Measurements from ENCODE around the gene MYH3. TPM values are rescaled to one million over a fixed set of nuclear protein-coding genes. Genes with fewer than 3 reads are reported as not detected.

MYH3 gene
- total and polyA plus RNA-seq, 2 donors, result 5.9 to 227 TPM

- Histone ChIP-seq H3K27ac (ENCODE audit: low read depth) (no peak overlapping the region), H3K4me3 (ENCODE audit: low read depth, low read length) (no peak overlapping the region), H3K4me1 (ENCODE audit: insufficient read depth) (no peaks in the 10 kb centered on the region), H3K36me3 (ENCODE audit: insufficient read depth) (peaks cover 2% of the 10 kb centered on the region)
- WGBS, result 88% methylated on average over 14 of the region's 14 CpGs
- DNase-seq (ENCODE audit: extremely low spot score), result no peak
Observed at GRCh38 chr17:10635290-10635689, 21.8 kb downstream of the MYH3 start.

GRCh38 chr17:10633738-10634379, 23.2 kb downstream of the MYH3 start:
- WGBS, result 88% methylated on average over 15 of the region's 15 CpGs
- no peak overlapping the region for H3K4me3 ChIP-seq (ENCODE audit: low read depth, low read length)
- no peak overlapping the region for H3K27ac ChIP-seq (ENCODE audit: low read depth)
- no peaks in the 10 kb centered on the region for H3K4me1 ChIP-seq (ENCODE audit: insufficient read depth)
- no peaks in the 10 kb centered on the region for H3K36me3 ChIP-seq (ENCODE audit: insufficient read depth)
- no peak for DNase-seq (ENCODE audit: extremely low spot score)

- WGBS, result 90% methylated on average over 15 of the region's 15 CpGs
- Histone ChIP-seq H3K27ac (ENCODE audit: low read depth) (no peak overlapping the region), H3K4me1 (ENCODE audit: insufficient read depth) (no peaks in the 10 kb centered on the region), H3K36me3 (ENCODE audit: insufficient read depth) (no peaks in the 10 kb centered on the region), H3K4me3 (ENCODE audit: low read depth, low read length) (no peak overlapping the region)
- DNase-seq (ENCODE audit: extremely low spot score), result no peak
Observed at GRCh38 chr17:10631701-10632100, 25.4 kb downstream of the MYH3 start.

- no peaks in the 10 kb centered on the region for H3K36me3 ChIP-seq (ENCODE audit: insufficient read depth)
- 51% methylated on average over 18 of the region's 18 CpGs for WGBS
- H3K4me1 ChIP-seq (ENCODE audit: insufficient read depth), result no peaks in the 10 kb centered on the region
- no peak overlapping the region for H3K4me3 ChIP-seq (ENCODE audit: low read depth, low read length)
- no peak overlapping the region for H3K27ac ChIP-seq (ENCODE audit: low read depth)
- DNase-seq (ENCODE audit: extremely low spot score), result no peak
Observed at GRCh38 chr17:10631048-10631700, 25.9 kb downstream of the MYH3 start.

- Histone ChIP-seq H3K36me3 (ENCODE audit: insufficient read depth) (no peaks in the 10 kb centered on the region), H3K4me1 (ENCODE audit: insufficient read depth) (no peaks in the 10 kb centered on the region), H3K27ac (ENCODE audit: low read depth) (no peak overlapping the region), H3K4me3 (ENCODE audit: low read depth, low read length) (no peak overlapping the region)
- no peak for DNase-seq (ENCODE audit: extremely low spot score)
- WGBS, result 95% methylated on average over 12 of the region's 12 CpGs
Observed at GRCh38 chr17:10629706-10630105, 27.4 kb downstream of the MYH3 start.

- H3K36me3 ChIP-seq (ENCODE audit: insufficient read depth), result no peaks in the 10 kb centered on the region
- DNase-seq (ENCODE audit: extremely low spot score), result no peak
- H3K4me1 ChIP-seq (ENCODE audit: insufficient read depth), result no peaks in the 10 kb centered on the region
- H3K27ac ChIP-seq (ENCODE audit: low read depth), result no peak overlapping the region
- 84% methylated on average over 13 of the region's 13 CpGs for WGBS
- H3K4me3 ChIP-seq (ENCODE audit: low read depth, low read length), result no peak overlapping the region
Observed at GRCh38 chr17:10628756-10629155, 28.4 kb downstream of the MYH3 start.

- 80% methylated on average over 9 of the region's 9 CpGs for WGBS
- no peak overlapping the region for H3K4me3 ChIP-seq (ENCODE audit: low read depth, low read length)
- H3K27ac ChIP-seq (ENCODE audit: low read depth), result no peak overlapping the region
- no peaks in the 10 kb centered on the region for H3K36me3 ChIP-seq (ENCODE audit: insufficient read depth)
- DNase-seq (ENCODE audit: extremely low spot score), result no peak
- no peaks in the 10 kb centered on the region for H3K4me1 ChIP-seq (ENCODE audit: insufficient read depth)
Observed at GRCh38 chr17:10626390-10626789, 30.7 kb downstream of the MYH3 start.

GRCh38 chr17:10624969-10625368, 32.1 kb downstream of the MYH3 start:
- no peak overlapping the region for H3K4me3 ChIP-seq (ENCODE audit: low read depth, low read length)
- H3K27ac ChIP-seq (ENCODE audit: low read depth), result no peak overlapping the region
- WGBS, result 85% methylated on average over 11 of the region's 11 CpGs
- DNase-seq (ENCODE audit: extremely low spot score), result no peak
- H3K36me3 ChIP-seq (ENCODE audit: insufficient read depth), result no peaks in the 10 kb centered on the region
- H3K4me1 ChIP-seq (ENCODE audit: insufficient read depth), result no peaks in the 10 kb centered on the region

GRCh38 chr17:10623737-10624338, 33.3 kb downstream of the MYH3 start:
- Histone ChIP-seq H3K4me1 (ENCODE audit: insufficient read depth) (no peaks in the 10 kb centered on the region), H3K4me3 (ENCODE audit: low read depth, low read length) (no peak overlapping the region), H3K36me3 (ENCODE audit: insufficient read depth) (no peaks in the 10 kb centered on the region), H3K27ac (ENCODE audit: low read depth) (no peak overlapping the region)
- WGBS, result 91% methylated on average over 10 of the region's 10 CpGs
- no peak for DNase-seq (ENCODE audit: extremely low spot score)

GRCh38 chr17:10622617-10623485, 34.3 kb downstream of the MYH3 start:
- no peak overlapping the region for H3K4me3 ChIP-seq (ENCODE audit: low read depth, low read length)
- WGBS, result 77% methylated on average over 14 of the region's 14 CpGs
- H3K27ac ChIP-seq (ENCODE audit: low read depth), result no peak overlapping the region
- no peaks in the 10 kb centered on the region for H3K4me1 ChIP-seq (ENCODE audit: insufficient read depth)
- H3K36me3 ChIP-seq (ENCODE audit: insufficient read depth), result no peaks in the 10 kb centered on the region
- DNase-seq (ENCODE audit: extremely low spot score), result no peak

- no peak overlapping the region for H3K4me3 ChIP-seq (ENCODE audit: low read depth, low read length)
- H3K27ac ChIP-seq (ENCODE audit: low read depth), result no peak overlapping the region
- H3K36me3 ChIP-seq (ENCODE audit: insufficient read depth), result no peaks in the 10 kb centered on the region
- DNase-seq (ENCODE audit: extremely low spot score), result no peak
- 91% methylated on average over 6 of the region's 6 CpGs for WGBS
- H3K4me1 ChIP-seq (ENCODE audit: insufficient read depth), result no peaks in the 10 kb centered on the region
Observed at GRCh38 chr17:10621397-10621796, 35.7 kb downstream of the MYH3 start.

- H3K4me1 ChIP-seq (ENCODE audit: insufficient read depth), result no peaks in the 10 kb centered on the region
- H3K4me3 ChIP-seq (ENCODE audit: low read depth, low read length), result no peak overlapping the region
- WGBS, result 39% methylated on average over 4 of the region's 4 CpGs
- H3K27ac ChIP-seq (ENCODE audit: low read depth), result no peak overlapping the region
- no peak for DNase-seq (ENCODE audit: extremely low spot score)
- H3K36me3 ChIP-seq (ENCODE audit: insufficient read depth), result no peaks in the 10 kb centered on the region
Observed at GRCh38 chr17:10620823-10621222, 36.3 kb downstream of the MYH3 start.

GRCh38 chr17:10618202-10618635, 38.9 kb downstream of the MYH3 start:
- no peaks in the 10 kb centered on the region for H3K36me3 ChIP-seq (ENCODE audit: insufficient read depth)
- WGBS, result 19% methylated on average over 7 of the region's 7 CpGs
- no peak overlapping the region for H3K4me3 ChIP-seq (ENCODE audit: low read depth, low read length)
- no peak overlapping the region for H3K27ac ChIP-seq (ENCODE audit: low read depth)
- DNase-seq (ENCODE audit: extremely low spot score), result no peak
- H3K4me1 ChIP-seq (ENCODE audit: insufficient read depth), result no peaks in the 10 kb centered on the region

Data from urinary bladder (tissue), 4 donors.